ENCODE results near the gene MAML3. TPM values are rescaled to one million over a fixed set of nuclear protein-coding genes. Genes with fewer than 3 reads are reported as not detected.

The MAML3 gene
- total RNA-seq, 1 donor from 2014 or later: 8.1 TPM

- DNase-seq (ENCODE audit: low read depth) (no peak), FAIRE-seq (no peak)
- Histone ChIP-seq H4K20me1 (ENCODE audit: insufficient read depth, low read length) (no peaks in the 10 kb centered on the region), H2AFZ (ENCODE audit: low read depth, low read length) (no peak overlapping the region), H3K9me3 (ENCODE audit: insufficient read depth, low read depth, low read length) (no peaks in the 10 kb centered on the region), H3K4me1 (ENCODE audit: insufficient read depth, low read length) (peaks cover 57% of the 10 kb centered on the region), H3K79me2 (ENCODE audit: insufficient read depth, low read length) (no peaks in the 10 kb centered on the region), H3K4me2 (ENCODE audit: low read length) (peak overlapping the region; percentile 59), H3K9ac (ENCODE audit: low read length) (no peak overlapping the region), H3K4me3 (ENCODE audit: insufficient read depth, low read depth, low read length) (no peak overlapping the region), H3K27ac (ENCODE audit: low read depth, low read length) (peak overlapping the region; percentile 87), H3K36me3 (ENCODE audit: insufficient read depth, low read length) (no peaks in the 10 kb centered on the region), H3K27me3 (ENCODE audit: insufficient read depth, low read length) (no peaks in the 10 kb centered on the region)
- Mint-ChIP-seq H3K27ac (ENCODE audit: unreplicated experiment) (peak overlapping the region; percentile 91), H3K27me3 (ENCODE audit: low read depth, unreplicated experiment) (no peaks in the 10 kb centered on the region), H3K4me3 (ENCODE audit: unreplicated experiment) (no peak overlapping the region), H3K4me1 (ENCODE audit: low read depth, unreplicated experiment) (peaks cover 73% of the 10 kb centered on the region), H3K9me3 (ENCODE audit: unreplicated experiment) (no peaks in the 10 kb centered on the region), H3K36me3 (ENCODE audit: low read depth, unreplicated experiment) (peaks cover 2% of the 10 kb centered on the region)
- TF ChIP-seq EZH2 (IDR thresholded peaks at IDR 0.05; ENCODE audit: insufficient read depth, low read length): no peak
Measured at GRCh38 chr4:140091305-140091704, 62.7 kb downstream of the MAML3 start.

- Histone ChIP-seq H3K4me3 (ENCODE audit: insufficient read depth, low read depth, low read length) (no peak overlapping the region), H3K27ac (ENCODE audit: low read depth, low read length) (peak overlapping the region; percentile 87), H3K4me2 (ENCODE audit: low read length) (peak overlapping the region; percentile 59), H2AFZ (ENCODE audit: low read depth, low read length) (no peak overlapping the region), H3K36me3 (ENCODE audit: insufficient read depth, low read length) (no peaks in the 10 kb centered on the region), H3K27me3 (ENCODE audit: insufficient read depth, low read length) (no peaks in the 10 kb centered on the region), H4K20me1 (ENCODE audit: insufficient read depth, low read length) (no peaks in the 10 kb centered on the region), H3K4me1 (ENCODE audit: insufficient read depth, low read length) (peaks cover 50% of the 10 kb centered on the region), H3K79me2 (ENCODE audit: insufficient read depth, low read length) (no peaks in the 10 kb centered on the region), H3K9me3 (ENCODE audit: insufficient read depth, low read depth, low read length) (no peaks in the 10 kb centered on the region), H3K9ac (ENCODE audit: low read length) (peak overlapping the region; percentile 47)
- Mint-ChIP-seq H3K27ac (ENCODE audit: unreplicated experiment) (peak overlapping the region; percentile 91), H3K4me3 (ENCODE audit: unreplicated experiment) (no peak overlapping the region), H3K4me1 (ENCODE audit: low read depth, unreplicated experiment) (peaks cover 63% of the 10 kb centered on the region), H3K36me3 (ENCODE audit: low read depth, unreplicated experiment) (peaks cover 4% of the 10 kb centered on the region), H3K27me3 (ENCODE audit: low read depth, unreplicated experiment) (no peaks in the 10 kb centered on the region), H3K9me3 (ENCODE audit: unreplicated experiment) (no peaks in the 10 kb centered on the region)
- DNase-seq (ENCODE audit: low read depth) (peak; percentile 75), FAIRE-seq (peak; percentile 97)
- no peak for TF ChIP-seq CTCF (IDR thresholded peaks at IDR 0.05; ENCODE audit: insufficient read depth, low read depth, low read length)
- TF ChIP-seq EZH2 (IDR thresholded peaks at IDR 0.05; ENCODE audit: insufficient read depth, low read length): no peak
Measured at GRCh38 chr4:140090215-140090731, 63.7 kb downstream of the MAML3 start.

DNA sequence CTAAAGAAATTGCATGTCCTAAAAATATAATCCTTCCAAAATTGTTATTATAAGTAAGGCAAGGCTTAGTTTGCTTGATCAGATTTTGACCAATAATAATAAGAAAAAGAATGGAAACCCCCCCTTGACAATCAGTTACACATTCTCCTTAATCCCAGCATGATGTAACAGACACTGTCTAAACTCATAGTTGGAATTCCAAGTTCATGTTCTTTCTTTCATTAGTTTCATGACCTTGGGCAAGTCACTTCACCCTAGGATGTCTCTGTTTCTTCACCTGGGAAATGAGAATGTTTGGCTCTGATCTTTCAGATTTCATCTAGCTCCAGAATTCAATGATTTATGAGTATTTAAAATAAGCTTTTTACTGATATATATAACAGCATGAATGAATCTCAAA is 64.8 kb downstream of the MAML3 start:
- Histone ChIP-seq H3K4me1 (ENCODE audit: insufficient read depth, low read length) (peaks cover 43% of the 10 kb centered on the region), H3K27me3 (ENCODE audit: insufficient read depth, low read length) (no peaks in the 10 kb centered on the region), H4K20me1 (ENCODE audit: insufficient read depth, low read length) (no peaks in the 10 kb centered on the region), H2AFZ (ENCODE audit: low read depth, low read length) (no peak overlapping the region), H3K9me3 (ENCODE audit: insufficient read depth, low read depth, low read length) (no peaks in the 10 kb centered on the region), H3K79me2 (ENCODE audit: insufficient read depth, low read length) (no peaks in the 10 kb centered on the region), H3K36me3 (ENCODE audit: insufficient read depth, low read length) (no peaks in the 10 kb centered on the region), H3K4me2 (ENCODE audit: low read length) (peak overlapping the region; percentile 59), H3K27ac (ENCODE audit: low read depth, low read length) (no peak overlapping the region), H3K9ac (ENCODE audit: low read length) (no peak overlapping the region), H3K4me3 (ENCODE audit: insufficient read depth, low read depth, low read length) (no peak overlapping the region)
- Mint-ChIP-seq H3K27me3 (ENCODE audit: low read depth, unreplicated experiment) (no peaks in the 10 kb centered on the region), H3K9me3 (ENCODE audit: unreplicated experiment) (no peaks in the 10 kb centered on the region), H3K27ac (ENCODE audit: unreplicated experiment) (peak overlapping the region; percentile 91), H3K4me1 (ENCODE audit: low read depth, unreplicated experiment) (peaks cover 63% of the 10 kb centered on the region), H3K36me3 (ENCODE audit: low read depth, unreplicated experiment) (peaks cover 4% of the 10 kb centered on the region), H3K4me3 (ENCODE audit: unreplicated experiment) (no peak overlapping the region)
- no peak for DNase-seq (ENCODE audit: low read depth)
- FAIRE-seq: no peak
- TF ChIP-seq CTCF (IDR thresholded peaks at IDR 0.05; ENCODE audit: insufficient read depth, low read depth, low read length) (no peak), EZH2 (IDR thresholded peaks at IDR 0.05; ENCODE audit: insufficient read depth, low read length) (no peak)

Data from astrocyte (in vitro differentiated cells and primary cell).